ENCODE measurements around the gene METTL6. TPM values are rescaled to one million over a fixed set of nuclear protein-coding genes. Genes with fewer than 3 reads are reported as not detected.
"Not testable (repeated sequence)": the region's sequence is repeated elsewhere in the genome, so short reads cannot be mapped to it uniquely, and the experiment has no call there.

METTL6 gene
- total and polyA plus RNA-seq, 4 donors: 8.6 to 35.4 (median 13.2) TPM

- WGBS, 2 donors: 0 to 1% methylated on average over 11 of the region's 11 CpGs
- peaks cover 7 to 14% (median 8%) of the 10 kb centered on the region in 4 donors for H3K36me3 ChIP-seq (ENCODE audit: control insufficient read depth in 4 of 4, insufficient read depth in 4 of 4, low read length in 4 of 4)
- ATAC-seq (ENCODE audit: insufficient read depth, low FRiP score) (no peak), DNase-seq (peak in 1 of 3 donors; percentile 23)
- no peaks in the 10 kb centered on the region for H3K9me3 ChIP-seq (ENCODE audit: control insufficient read depth in 4 of 4, insufficient read depth in 3 of 4, low read length in 3 of 4)
- no peak for TF ChIP-seq CTCF (IDR thresholded peaks at IDR 0.05; ENCODE audit: control extremely low read depth, extremely low read depth)
- H3K4me1 ChIP-seq (ENCODE audit: control insufficient read depth in 5 of 5, insufficient read depth in 5 of 5, low read length in 5 of 5): peaks cover 0 to 24% (median 8%) of the 10 kb centered on the region in 5 donors
- H3K9ac ChIP-seq (ENCODE audit: insufficient read depth in 1 of 2, low read length in 2 of 2): peak overlapping the region; percentile 70 to 71
- peak overlapping the region; percentile 87 for H3K4me3 ChIP-seq
- peak overlapping the region; percentile 89 to 91 for H3K27ac ChIP-seq (ENCODE audit: low read depth in 1 of 2, low read length in 1 of 2)
- no peaks in the 10 kb centered on the region for H3K27me3 ChIP-seq (ENCODE audit: control insufficient read depth in 3 of 3, insufficient read depth in 3 of 3, low read length in 2 of 3)
Measured at GRCh38 chr3:15427981-15428380, 637 bp upstream of the METTL6 start.

- Histone ChIP-seq H3K9ac (ENCODE audit: insufficient read depth in 1 of 2, low read length in 2 of 2) (peak overlapping the region; percentile 53 to 70), H3K27me3 (ENCODE audit: control insufficient read depth in 3 of 3, insufficient read depth in 3 of 3, low read length in 2 of 3) (no peaks in the 10 kb centered on the region), H3K9me3 (ENCODE audit: control insufficient read depth in 4 of 4, insufficient read depth in 3 of 4, low read length in 3 of 4) (no peaks in the 10 kb centered on the region), H3K36me3 (ENCODE audit: control insufficient read depth in 4 of 4, insufficient read depth in 4 of 4, low read length in 4 of 4) (peaks cover 4 to 14% (median 7%) of the 10 kb centered on the region in 4 donors), H3K4me1 (ENCODE audit: control insufficient read depth in 5 of 5, insufficient read depth in 5 of 5, low read length in 5 of 5) (peaks cover 0 to 24% (median 8%) of the 10 kb centered on the region in 5 donors), H3K27ac (ENCODE audit: low read depth in 1 of 2, low read length in 1 of 2) (peak overlapping the region in 1 of 2 donors; percentile 89), H3K4me3 (peak overlapping the region; percentile 87)
- no peak for TF ChIP-seq CTCF (IDR thresholded peaks at IDR 0.05; ENCODE audit: control extremely low read depth, extremely low read depth)
- 47% methylated on average over 16 of the region's 16 CpGs for WGBS, 2 donors
- ATAC-seq (ENCODE audit: insufficient read depth, low FRiP score) (no peak), DNase-seq (no peak)
Measured at GRCh38 chr3:15426579-15427118, 695 bp downstream of the METTL6 start.

- Histone ChIP-seq H3K9me3 (ENCODE audit: control insufficient read depth in 4 of 4, insufficient read depth in 3 of 4, low read length in 3 of 4) (no peaks in the 10 kb centered on the region), H3K9ac (ENCODE audit: insufficient read depth in 1 of 2, low read length in 2 of 2) (no peak overlapping the region), H3K27ac (ENCODE audit: low read depth in 1 of 2, low read length in 1 of 2) (no peak overlapping the region), H3K4me3 (no peak overlapping the region), H3K36me3 (ENCODE audit: control insufficient read depth in 4 of 4, insufficient read depth in 4 of 4, low read length in 4 of 4) (peaks cover 3 to 10% (median 8%) of the 10 kb centered on the region in 4 donors), H3K4me1 (ENCODE audit: control insufficient read depth in 5 of 5, insufficient read depth in 5 of 5, low read length in 5 of 5) (peaks cover 0 to 6% (median 0%) of the 10 kb centered on the region in 5 donors), H3K27me3 (ENCODE audit: control insufficient read depth in 3 of 3, insufficient read depth in 3 of 3, low read length in 2 of 3) (no peaks in the 10 kb centered on the region)
- DNase-seq (no peak), ATAC-seq (ENCODE audit: insufficient read depth, low FRiP score) (no peak)
- TF ChIP-seq CTCF (IDR thresholded peaks at IDR 0.05; ENCODE audit: control extremely low read depth, extremely low read depth): no peak
- WGBS, 2 donors: 87 to 92% methylated on average over 4 of the region's 4 CpGs
Measured at GRCh38 chr3:15420871-15421270, 6.5 kb downstream of the METTL6 start.

GRCh38 chr3:15410966-15411365, 16.4 kb downstream of the METTL6 start:
- 91 to 97% methylated on average over 7 of the region's 7 CpGs for WGBS, 2 donors

More at GRCh38 chr3:15410966-15411365, 16.4 kb downstream of the METTL6 start:
- ATAC-seq (ENCODE audit: insufficient read depth, low FRiP score); H3K9me3 ChIP-seq (ENCODE audit: control insufficient read depth in 4 of 4, insufficient read depth in 3 of 4, low read length in 3 of 4); H3K27me3 ChIP-seq (ENCODE audit: control insufficient read depth in 3 of 3, insufficient read depth in 3 of 3, low read length in 2 of 3); H3K4me1 ChIP-seq (ENCODE audit: control insufficient read depth in 5 of 5, insufficient read depth in 5 of 5, low read length in 5 of 5); H3K4me3 ChIP-seq; DNase-seq; H3K9ac ChIP-seq (ENCODE audit: insufficient read depth in 1 of 2, low read length in 2 of 2); H3K27ac ChIP-seq (ENCODE audit: low read depth in 1 of 2, low read length in 1 of 2): not testable (repeated sequence)
- H3K36me3 ChIP-seq (ENCODE audit: control insufficient read depth in 4 of 4, insufficient read depth in 4 of 4, low read length in 4 of 4): peaks cover 21 to 27% (median 26%) of the 10 kb centered on the region in 4 donors
